HG02610 (cell line): ENCODE measurements around the gene FAR1.
"Not testable (repeated sequence)": the region's sequence is repeated elsewhere in the genome, so short reads cannot be mapped to it uniquely, and the experiment has no call there.

Experiments used
- ATAC-seq: cut with Tn5 transposase; IDR thresholded peaks from one replicate; pipeline ENCODE4 v1.9.1; 2021; ENCODE audit warnings: mild to moderate bottlenecking, moderate library complexity; ENCODE audit not compliant: unreplicated experiment

FAR1 gene

DNA sequence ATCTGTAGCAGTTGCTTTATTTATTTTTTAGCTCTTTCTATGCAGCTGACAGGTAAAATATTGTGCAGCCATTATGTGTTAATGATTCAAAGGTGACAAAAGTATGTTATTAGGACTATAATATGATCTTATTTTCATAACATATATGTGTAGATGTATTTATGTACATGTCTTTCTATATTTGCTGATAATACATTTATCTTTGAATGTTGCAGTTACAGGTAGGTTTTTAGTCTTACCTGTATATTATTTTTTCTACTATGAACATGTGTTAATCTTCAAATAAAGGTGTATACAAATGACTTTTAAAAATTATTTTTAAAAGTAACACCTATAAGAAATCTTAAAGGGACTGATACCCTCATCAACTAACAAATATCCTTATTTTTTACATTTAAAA, 33.6 kb downstream of the FAR1 start:
- ATAC-seq, result no peak

GRCh38 chr11:13705710-13706109, 37.2 kb downstream of the FAR1 start:
- no peak for ATAC-seq

DNA sequence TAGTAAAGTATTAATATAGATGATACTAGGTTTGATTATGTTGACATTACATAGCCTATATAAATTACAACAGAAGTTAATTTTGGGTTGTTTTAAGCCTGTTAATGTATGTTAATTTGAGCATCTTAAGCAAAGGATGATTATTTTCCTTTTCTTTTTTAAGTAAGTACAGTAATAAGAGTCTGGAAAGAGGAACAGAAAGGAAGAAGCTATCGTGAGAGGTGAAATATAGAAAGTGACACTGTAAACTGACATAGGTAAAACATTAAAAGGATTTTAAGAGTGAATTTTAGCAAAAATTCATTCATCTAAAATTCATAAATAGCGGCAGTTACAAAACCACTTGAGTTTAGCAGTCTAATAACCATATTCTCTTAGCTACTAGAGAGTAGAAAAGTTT, 45.5 kb downstream of the FAR1 start:
- ATAC-seq, result no peak

- no peak for ATAC-seq
These were observed 48.9 kb downstream of the FAR1 start for GRCh38 chr11:13717331-13717730.

DNA sequence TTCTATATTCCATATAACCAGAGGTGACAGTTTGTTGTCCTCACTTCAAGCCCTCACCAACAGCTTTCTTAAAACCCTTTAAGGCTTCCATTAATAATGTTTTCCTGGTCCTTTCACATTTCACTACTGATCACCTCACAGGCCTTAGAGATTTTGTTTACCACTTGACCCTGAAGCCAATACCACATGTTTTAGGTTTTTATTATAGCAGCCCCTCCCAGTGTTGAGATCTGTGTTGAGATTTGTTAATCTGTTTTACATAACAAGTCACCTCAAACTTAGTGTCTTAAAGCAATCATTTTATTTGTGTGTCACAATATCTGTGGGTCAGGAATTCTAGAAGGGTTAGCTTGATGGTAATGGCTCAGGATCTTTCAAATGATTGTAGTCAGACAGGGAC, 49.9 kb downstream of the FAR1 start:
- ATAC-seq, result no peak

GRCh38 chr11:13720940-13721339, 52.5 kb downstream of the FAR1 start:
- no peak for ATAC-seq

DNA sequence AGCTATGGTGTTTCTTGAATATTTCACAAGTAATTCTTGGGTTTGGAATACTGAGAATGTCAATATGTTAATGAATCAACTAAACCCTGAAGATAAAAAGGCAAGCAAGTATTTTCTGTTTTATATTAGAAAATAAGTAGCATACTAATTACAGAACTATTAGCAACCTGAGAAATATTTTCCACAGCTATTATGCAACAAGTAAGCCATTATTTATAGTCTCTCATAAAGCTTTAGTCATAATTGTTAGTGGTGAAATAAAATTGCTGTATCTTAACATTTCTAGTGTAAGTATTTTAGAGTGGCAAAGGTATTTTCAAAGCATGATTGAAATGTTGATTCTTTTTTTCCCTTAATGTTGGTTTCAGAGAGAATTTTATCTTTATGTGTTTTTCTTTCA, 53.3 kb downstream of the FAR1 start:
- ATAC-seq, result no peak

DNA sequence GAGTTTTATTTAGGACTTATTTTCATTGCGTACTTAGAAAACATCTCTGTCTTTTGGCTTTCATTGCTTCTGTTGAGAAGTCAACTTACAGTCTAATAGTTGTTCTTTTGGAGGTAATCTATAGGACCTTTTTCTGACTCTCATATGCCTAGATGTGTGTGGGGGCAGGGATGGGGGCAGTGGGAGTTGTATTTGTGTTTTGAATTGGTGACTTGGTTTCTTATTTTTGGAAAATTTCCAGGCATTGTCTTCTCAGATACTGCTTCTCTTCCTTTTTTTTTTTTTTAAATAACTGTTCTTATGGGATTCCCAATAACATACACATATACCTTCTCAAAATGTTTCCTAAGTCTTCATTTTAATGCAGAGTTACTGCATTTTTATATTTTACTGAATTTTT, 58.0 kb downstream of the FAR1 start:
- ATAC-seq, result no peak

DNA sequence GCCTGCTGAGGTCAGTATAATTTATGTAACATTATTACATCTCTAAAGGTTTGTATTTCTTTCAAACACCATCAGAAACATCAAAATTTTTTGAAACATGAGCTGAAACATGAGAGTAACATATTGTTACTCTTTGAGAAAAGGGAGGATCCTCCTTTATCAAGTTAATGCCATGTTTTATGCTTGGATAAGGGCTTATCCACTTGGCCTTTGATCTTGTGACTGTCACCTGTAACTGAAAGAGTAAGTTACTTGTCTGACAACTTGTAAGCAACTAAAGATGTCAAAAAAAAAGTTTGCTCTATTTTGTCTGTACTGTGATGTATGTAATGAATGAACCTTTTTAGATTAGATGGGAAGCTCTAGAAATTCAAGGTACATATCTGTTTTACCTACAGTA, 59.6 kb downstream of the FAR1 start:
- ATAC-seq, result no peak

DNA sequence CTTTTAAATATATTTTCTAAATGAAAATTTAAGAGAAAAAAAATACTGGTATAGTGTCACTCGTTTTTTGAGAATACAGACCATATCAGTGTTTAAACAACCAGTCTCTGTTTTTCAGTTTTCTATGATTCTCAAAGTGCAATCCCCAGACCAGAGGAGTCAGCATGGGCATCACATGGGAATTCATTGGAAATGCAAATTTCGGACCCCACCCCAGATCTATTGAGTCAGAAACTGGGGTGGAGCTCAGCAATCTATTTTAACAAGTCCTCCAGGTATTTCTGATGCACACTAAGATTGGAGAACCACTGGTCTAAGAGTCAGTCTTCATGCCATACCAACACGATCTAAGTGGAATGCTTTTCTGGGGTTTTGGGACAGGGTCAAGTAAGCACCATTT, 66.1 kb downstream of the FAR1 start:
- no peak for ATAC-seq

DNA sequence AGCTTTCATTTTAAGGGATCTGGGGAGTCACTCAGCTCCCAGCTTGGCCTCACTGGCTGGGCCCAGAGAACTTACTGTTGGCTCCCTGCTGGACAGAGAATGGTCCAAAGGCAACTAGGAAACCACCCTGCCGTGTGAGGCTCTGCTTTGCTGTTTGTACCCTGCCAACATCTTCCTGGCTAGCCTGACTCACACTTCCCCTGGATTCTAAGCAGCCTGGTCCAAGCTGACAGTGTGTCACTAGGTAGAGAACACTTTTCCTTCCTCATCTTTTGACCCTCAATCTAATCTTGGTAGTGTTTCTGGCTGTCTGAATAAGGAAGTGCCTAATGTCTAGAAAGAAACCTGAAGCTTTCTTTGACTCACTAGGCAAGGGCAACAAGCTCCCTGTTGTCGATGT, 76.7 kb downstream of the FAR1 start:
- no peak for ATAC-seq

- ATAC-seq, result not testable (repeated sequence)
These were observed 84.8 kb downstream of the FAR1 start for GRCh38 chr11:13753316-13753715.

DNA sequence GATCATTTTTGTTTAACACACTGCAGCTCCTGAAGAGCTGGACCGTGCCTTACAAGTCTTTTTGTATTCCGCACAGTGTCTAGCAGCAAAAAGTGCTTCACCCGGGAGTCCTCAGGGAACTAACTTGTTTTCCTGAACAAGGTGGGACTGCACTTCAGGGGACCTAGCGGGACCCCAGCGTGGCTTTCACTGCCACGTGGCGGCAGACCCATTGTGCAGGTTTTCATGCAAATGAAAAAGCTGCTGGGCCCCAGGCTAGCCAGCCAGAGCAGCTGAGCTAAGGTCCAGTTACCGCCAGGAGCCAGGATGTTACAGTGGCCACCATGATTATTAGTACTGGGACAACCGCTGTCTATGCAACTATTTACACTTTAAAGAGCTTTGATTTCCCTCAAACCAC, 90.6 kb downstream of the FAR1 start:
- no peak for ATAC-seq

DNA sequence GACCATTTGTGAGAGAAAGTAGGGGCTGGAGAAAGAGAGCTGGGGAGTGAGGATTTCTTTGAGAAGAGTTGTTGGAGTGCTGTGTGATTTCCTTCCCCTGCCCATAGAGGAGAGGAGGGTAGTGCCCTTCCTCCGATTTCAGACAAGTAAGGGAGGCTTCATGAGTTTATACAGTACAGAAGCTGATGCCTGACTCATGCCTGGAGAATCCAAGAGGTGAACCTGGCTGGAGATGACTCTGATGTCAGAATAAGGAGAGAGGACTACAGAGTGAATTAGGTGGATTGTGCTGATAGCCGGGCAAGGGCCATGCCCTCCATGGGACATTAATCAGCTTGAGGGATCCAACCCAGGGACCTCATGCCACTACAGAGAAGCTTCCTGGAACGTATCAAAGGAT, 91.6 kb downstream of the FAR1 start:
- no peak for ATAC-seq

GRCh38 chr11:13761250-13761649, 92.8 kb downstream of the FAR1 start:
- ATAC-seq, result no peak

DNA sequence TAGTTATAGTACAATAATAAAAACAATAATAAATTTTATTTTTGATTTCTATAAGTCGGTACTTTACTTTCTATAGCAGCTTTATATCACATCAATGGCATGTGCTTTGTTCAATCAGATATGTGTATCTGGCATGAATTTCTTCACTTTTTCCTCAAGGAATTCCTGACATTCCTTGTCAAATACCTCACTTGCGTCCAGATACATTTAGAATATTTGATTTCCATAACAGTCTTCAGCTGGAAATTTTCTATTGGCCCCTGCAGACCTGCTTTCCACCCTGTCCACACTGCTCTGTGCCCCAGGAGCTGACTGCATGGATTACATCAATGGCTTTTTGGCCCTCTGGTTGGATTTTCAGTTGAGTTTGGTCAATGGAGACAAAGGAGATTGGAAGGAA, 93.2 kb downstream of the FAR1 start:
- no peak for ATAC-seq

DNA sequence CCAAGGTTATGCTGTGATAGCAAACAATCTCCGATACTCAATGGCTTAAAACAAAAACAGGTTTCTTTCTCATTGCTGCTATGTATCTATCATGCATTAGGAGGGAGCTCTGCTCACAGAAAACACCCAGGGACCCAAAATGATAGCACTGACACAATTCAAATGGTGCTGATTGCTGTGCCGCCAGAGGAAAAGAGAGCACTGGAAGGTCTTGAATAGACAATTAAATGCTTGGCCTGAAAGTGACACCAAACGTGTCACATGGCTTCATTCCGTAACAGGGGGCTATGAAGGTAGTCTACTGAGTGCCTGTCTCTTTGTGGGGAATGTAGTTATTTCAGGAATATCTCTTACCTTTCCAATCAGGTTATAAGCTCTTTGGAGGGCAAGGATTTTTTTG, 94.2 kb downstream of the FAR1 start:
- no peak for ATAC-seq

GRCh38 chr11:13763341-13763740, 94.9 kb downstream of the FAR1 start:
- ATAC-seq, result no peak

GRCh38 chr11:13765886-13766285, 97.4 kb downstream of the FAR1 start:
- no peak for ATAC-seq

DNA sequence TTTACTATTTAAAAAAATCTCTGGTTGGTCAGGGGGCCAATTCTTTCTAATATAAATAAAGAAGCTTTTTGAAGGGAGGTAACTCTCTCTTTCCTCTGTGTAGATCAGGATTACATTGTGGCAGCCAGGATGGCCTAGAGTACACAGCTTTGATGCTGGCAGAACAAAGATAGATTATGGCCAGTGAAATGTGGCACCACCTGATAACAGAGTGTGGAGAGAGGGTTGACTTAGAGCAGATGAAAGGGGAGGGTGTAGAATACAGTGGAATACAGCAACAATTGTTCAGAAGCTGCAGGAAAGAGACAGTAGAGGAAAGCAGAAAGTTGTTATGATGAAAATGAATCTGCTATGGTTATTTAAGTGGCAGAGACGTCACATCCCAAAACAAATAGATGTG, 99.0 kb downstream of the FAR1 start:
- no peak for ATAC-seq

- ATAC-seq, result no peak
These were observed 100.7 kb downstream of the FAR1 start for GRCh38 chr11:13769188-13769587.

- no peak for ATAC-seq
These were observed 102.7 kb downstream of the FAR1 start for GRCh38 chr11:13771151-13771550.

GRCh38 chr11:13772223-13773046, 104.0 kb downstream of the FAR1 start:
- no peak for ATAC-seq
